IPS-20b (cell line): ENCODE data around the gene NTNG2.

Experiments used
- H3K27ac ChIP-seq: one replicate; pipeline ENCODE4 v1.5.1; 2013; ENCODE audit warnings: low read length
- H3K27me3 ChIP-seq: 2 replicates; pipeline ENCODE4 v1.6.1; 2013; ENCODE audit warnings: mild to moderate bottlenecking, low read length, inconsistent platforms; ENCODE audit not compliant: insufficient read depth
- H3K36me3 ChIP-seq: 2 replicates; pipeline ENCODE4 v1.6.1; 2013; ENCODE audit warnings: low read depth, mild to moderate bottlenecking, inconsistent platforms, low read length, moderate library complexity; ENCODE audit not compliant: insufficient read depth
- H3K4me1 ChIP-seq: 2 replicates; pipeline ENCODE4 v1.6.1; 2013; ENCODE audit warnings: mild to moderate bottlenecking, control low read depth, inconsistent platforms, low read length, moderate library complexity; ENCODE audit not compliant: insufficient read depth
- H3K4me3 ChIP-seq: 2 replicates; pipeline ENCODE4 v1.5.1; 2013; ENCODE audit warnings: mild to moderate bottlenecking, low read length, inconsistent platforms
- H3K9ac ChIP-seq: 2 replicates; pipeline ENCODE4 v1.6.1; 2013; ENCODE audit warnings: low read depth, mild to moderate bottlenecking, inconsistent platforms, low read length, moderate library complexity
- H3K9me3 ChIP-seq: 2 replicates; pipeline ENCODE4 v1.6.1; 2013; ENCODE audit warnings: mild to moderate bottlenecking, low read depth, low read length, inconsistent platforms; ENCODE audit not compliant: insufficient read depth

NTNG2 gene

GRCh38 chr9:132288966-132289365 lies 127.1 kb downstream of the NTNG2 start:
- Histone ChIP-seq H3K9ac (no peak overlapping the region), H3K4me3 (no peak overlapping the region), H3K27me3 (no peaks in the 10 kb centered on the region), H3K9me3 (no peaks in the 10 kb centered on the region), H3K36me3 (peaks cover 64% of the 10 kb centered on the region), H3K27ac (no peak overlapping the region), H3K4me1 (no peaks in the 10 kb centered on the region)

- Histone ChIP-seq H3K36me3 (peaks cover 67% of the 10 kb centered on the region), H3K4me3 (no peak overlapping the region), H3K27me3 (no peaks in the 10 kb centered on the region), H3K4me1 (0 out of 2 replicates have a peak, but pooled peaks cover 4% of the 10 kb centered on the region), H3K9me3 (no peaks in the 10 kb centered on the region), H3K9ac (no peak overlapping the region), H3K27ac (no peak overlapping the region)
These were observed 131.4 kb downstream of the NTNG2 start for GRCh38 chr9:132293145-132293721.
